Neural cell (in vitro differentiated cells): ENCODE data around the gene SLC44A5. TPM values are rescaled to one million over a fixed set of nuclear protein-coding genes. Genes with fewer than 3 reads are reported as not detected.

Source experiments
- H2AFZ ChIP-seq: fragments of 200-600, 300-800 bp; sonication (generic), shearing (Covaris generic); 2 replicates; pipeline ENCODE4 v1.6.0; 2014; ENCODE audit warnings: low read depth, mild to moderate bottlenecking, antibody characterized with exemption, low read length, moderate library complexity
- H3F3A ChIP-seq: fragments of 200-600 bp; shearing (Covaris generic); 2 replicates; pipeline ENCODE4 v1.6.1; 2016; ENCODE audit warnings: mild to moderate bottlenecking, moderate library complexity, mixed read lengths, antibody characterized with exemption, low read length; ENCODE audit not compliant: insufficient read depth, poor library complexity, severe bottlenecking
- H3K27ac ChIP-seq: fragments of 200-600, 300-800 bp; sonication (generic), shearing (Covaris generic); 2 replicates; pipeline ENCODE4 v1.5.1; 2014; ENCODE audit warnings: mild to moderate bottlenecking, low read length, moderate library complexity
- H3K27me3 ChIP-seq: fragments of 300-800, 200-600 bp; sonication (generic), shearing (Covaris generic); 2 replicates; pipeline ENCODE4 v1.6.0; 2014; ENCODE audit warnings: mild to moderate bottlenecking, low read depth, low read length, moderate library complexity; ENCODE audit not compliant: insufficient read depth
- H3K36me3 ChIP-seq: fragments of 300-800, 200-600 bp; sonication (generic), shearing (Covaris generic); 2 replicates; pipeline ENCODE4 v1.5.1; 2014; ENCODE audit warnings: mild to moderate bottlenecking, antibody characterized with exemption, low read length, moderate library complexity; ENCODE audit not compliant: insufficient read depth
- H3K4me2 ChIP-seq: fragments of 300-800, 200-600 bp; sonication (generic), shearing (Covaris generic); 2 replicates; pipeline ENCODE4 v1.6.0; 2014; ENCODE audit warnings: mild to moderate bottlenecking, low read length
- H3K4me3 ChIP-seq: fragments of 300-800, 200-600 bp; sonication (generic), shearing (Covaris generic); 2 replicates; pipeline ENCODE4 v1.5.1; 2014; ENCODE audit warnings: mild to moderate bottlenecking, low read length, moderate library complexity
- H3K79me2 ChIP-seq: fragments of 200-600 bp; shearing (Covaris generic); replicated peaks from 2 replicates; pipeline ENCODE4 v1.6.0; 2014; ENCODE audit warnings: mild to moderate bottlenecking, low read length, moderate library complexity; ENCODE audit not compliant: insufficient read depth
- H3K9ac ChIP-seq: fragments of 300-800, 200-600 bp; sonication (generic), shearing (Covaris generic); 2 replicates; pipeline ENCODE4 v1.6.1; 2016; ENCODE audit warnings: mild to moderate bottlenecking, low read length, mixed read lengths
- H3K9me2 ChIP-seq: fragments of 200-600 bp; shearing (Covaris generic); 2 replicates; pipeline ENCODE4 v1.6.1; 2016; ENCODE audit warnings: mild to moderate bottlenecking, low read length, mixed read lengths; ENCODE audit not compliant: insufficient read depth
- H3K9me3 ChIP-seq: fragments of 200-600, 300-800 bp; sonication (generic), shearing (Covaris generic); 2 replicates; pipeline ENCODE4 v1.6.1; 2016; ENCODE audit warnings: mild to moderate bottlenecking, mixed run types, low read length, moderate library complexity, mixed read lengths
- H4K20me1 ChIP-seq: fragments of 200-600 bp; shearing (Covaris generic); 2 replicates; pipeline ENCODE4 v1.6.1; 2016; ENCODE audit warnings: mild to moderate bottlenecking, mixed run types; ENCODE audit not compliant: insufficient read depth
- CTCF ChIP-seq: fragments of 450-650 bp; IDR thresholded peaks from 2 replicates; pipeline ENCODE4 v1.5.1; 2014; ENCODE audit warnings: antibody characterized with exemption, mild to moderate bottlenecking, moderate library complexity; ENCODE audit not compliant: poor library complexity, severe bottlenecking
- EP300 ChIP-seq: fragments of 450-650 bp; conservative IDR thresholded peaks from 2 replicates; pipeline ENCODE4 v1.6.1; 2014; ENCODE audit warnings: antibody characterized with exemption, mild to moderate bottlenecking, moderate library complexity; ENCODE audit not compliant: poor library complexity, severe bottlenecking
- EZH2 ChIP-seq: fragments of 200-600, 300-800 bp; shearing (Covaris generic), sonication (generic); IDR thresholded peaks from 2 replicates; pipeline ENCODE4 v1.6.1; 2014; ENCODE audit warnings: antibody characterized with exemption, low read length, borderline replicate concordance, mild to moderate bottlenecking; ENCODE audit not compliant: insufficient read depth, poor library complexity, severe bottlenecking
- MXI1 ChIP-seq: fragments of 450-650 bp; conservative IDR thresholded peaks from 2 replicates; pipeline ENCODE4 v1.6.1; 2014; ENCODE audit warnings: antibody characterized with exemption, mild to moderate bottlenecking; ENCODE audit not compliant: poor library complexity, severe bottlenecking
- POLR2AphosphoS5 ChIP-seq: IDR thresholded peaks from 2 replicates; pipeline ENCODE4 v1.6.1; 2012
- RAD21 ChIP-seq: fragments of 450-650 bp; conservative IDR thresholded peaks from 2 replicates; pipeline ENCODE4 v1.6.1; 2014; ENCODE audit warnings: antibody characterized with exemption, mild to moderate bottlenecking, moderate library complexity
- REST ChIP-seq: IDR thresholded peaks from 2 replicates; pipeline ENCODE4 v1.6.1; 2012; ENCODE audit warnings: borderline replicate concordance
- SMC3 ChIP-seq: fragments of 450-650 bp; conservative IDR thresholded peaks from 2 replicates; pipeline ENCODE4 v1.6.1; 2014; ENCODE audit warnings: antibody characterized with exemption, mild to moderate bottlenecking, moderate library complexity; ENCODE audit not compliant: poor library complexity
- TAF1 ChIP-seq: IDR thresholded peaks from 2 replicates; pipeline ENCODE4 v1.6.1; 2012; ENCODE audit warnings: low read depth
- polyA plus RNA-seq: library from polyadenylated mRNA; depleted of rRNA; stranded (reverse); fragments of >200 nt; gene quantifications from 2 replicates; pipeline ENCODE4 v1.2.3, GENCODE V29; 2014

The SLC44A5 gene
- polyA plus RNA-seq, 1 donor from 2014 or later: 53.0 TPM

GRCh38 chr1:75575837-75576236, 35.1 kb downstream of the SLC44A5 start:
- Histone ChIP-seq H3F3A (no peaks in the 10 kb centered on the region), H4K20me1 (no peaks in the 10 kb centered on the region), H2AFZ (no peak overlapping the region), H3K79me2 (peaks cover 7% of the 10 kb centered on the region), H3K9me2 (no peaks in the 10 kb centered on the region), H3K27ac (no peak overlapping the region), H3K4me2 (no peak overlapping the region), H3K36me3 (no peaks in the 10 kb centered on the region), H3K27me3 (no peaks in the 10 kb centered on the region), H3K9me3 (no peaks in the 10 kb centered on the region), H3K4me3 (no peak overlapping the region), H3K9ac (no peak overlapping the region)
- TF ChIP-seq RAD21 (no peak), MXI1 (no peak), CTCF (no peak), REST (no peak), POLR2AphosphoS5 (no peak), EZH2 (no peak), TAF1 (no peak), EP300 (no peak), SMC3 (no peak)

GRCh38 chr1:75567191-75567590, 43.7 kb downstream of the SLC44A5 start:
- H3K79me2 ChIP-seq: no peaks in the 10 kb centered on the region
- H3K9me2 ChIP-seq: no peaks in the 10 kb centered on the region
- no peaks in the 10 kb centered on the region for H3K27me3 ChIP-seq
- no peak overlapping the region for H3K4me2 ChIP-seq
- no peaks in the 10 kb centered on the region for H4K20me1 ChIP-seq
- H3K27ac ChIP-seq: no peak overlapping the region
- no peaks in the 10 kb centered on the region for H3K36me3 ChIP-seq
- no peaks in the 10 kb centered on the region for H3F3A ChIP-seq
- TF ChIP-seq REST: no peak
- no peak for TF ChIP-seq SMC3
- no peak for TF ChIP-seq EP300
- TF ChIP-seq MXI1: no peak
- TF ChIP-seq POLR2AphosphoS5: no peak
- no peak for TF ChIP-seq TAF1
- no peak for TF ChIP-seq EZH2
- no peak for TF ChIP-seq CTCF
- no peak for TF ChIP-seq RAD21
- H3K4me3 ChIP-seq: no peak overlapping the region
- H3K9me3 ChIP-seq: no peaks in the 10 kb centered on the region
- H3K9ac ChIP-seq: no peak overlapping the region
- H2AFZ ChIP-seq: no peak overlapping the region
